Measurements from ENCODE around the gene TBL3.

The TBL3 gene

DNA sequence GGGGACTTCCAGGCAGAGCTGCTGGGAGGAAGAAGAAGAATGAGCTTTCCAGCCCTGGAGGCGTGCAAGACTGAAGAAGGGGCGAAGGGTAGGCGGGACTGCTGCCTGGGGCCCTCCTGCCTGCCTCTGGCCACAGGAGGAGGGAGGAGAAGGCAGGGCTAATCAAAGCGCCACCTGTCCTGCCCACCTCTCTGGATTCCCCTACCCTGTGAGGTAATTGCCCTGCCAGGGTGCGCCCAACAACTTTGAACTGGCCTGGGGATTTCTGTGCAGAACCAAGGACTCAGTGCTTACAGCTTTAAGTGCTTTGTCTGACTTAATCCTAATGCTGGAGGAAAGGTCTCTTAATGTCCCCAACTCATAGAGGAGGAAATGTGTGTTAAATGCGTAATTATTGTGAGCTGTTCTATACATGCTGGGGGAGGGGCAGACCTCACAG lies 9.6 kb downstream of the TBL3 start, which contains the start of gene NOXO1:
Gene NOXO1, minus strand, starts transcription at position 72 of the 439 bp plus-strand sequence. CDS start 290 bp downstream, outside the sequence.
- no peak for DNase-seq (ENCODE audit: extremely low read depth in 1 of 2, low read depth in 1 of 2)

- DNase-seq (ENCODE audit: extremely low read depth in 1 of 2, low read depth in 1 of 2): no peak
Observed at GRCh38 chr16:1982013-1982433, 10.2 kb downstream of the TBL3 start.

DNA sequence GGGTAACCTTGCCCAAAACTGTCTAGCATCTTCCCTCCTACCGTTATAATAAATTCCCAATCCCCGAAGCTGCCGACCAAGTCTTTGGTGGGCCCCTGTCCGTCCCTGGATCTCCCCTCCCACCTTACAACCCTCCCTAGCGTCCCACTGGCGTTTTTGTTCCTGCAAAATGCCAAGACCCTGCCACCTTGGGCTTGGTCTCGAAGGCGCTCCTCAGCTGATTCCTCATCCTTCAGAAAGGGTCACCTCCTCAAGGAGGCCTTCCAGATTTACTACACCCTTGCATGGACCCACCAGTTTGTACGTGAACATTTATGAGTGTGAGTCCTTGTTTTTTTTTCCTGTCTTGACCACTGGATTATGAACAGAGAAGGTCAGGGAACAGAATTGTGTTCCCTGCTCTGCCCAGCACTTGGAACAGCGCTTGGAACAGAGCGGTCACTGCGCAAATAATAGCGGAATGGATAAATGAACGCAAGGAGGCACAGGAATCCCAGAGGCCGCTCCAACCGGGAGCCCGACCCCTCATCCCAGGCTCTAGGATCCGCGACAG lies 11.2 kb downstream of the TBL3 start:
- no peak for DNase-seq (ENCODE audit: extremely low read depth in 1 of 2, low read depth in 1 of 2)

DNA sequence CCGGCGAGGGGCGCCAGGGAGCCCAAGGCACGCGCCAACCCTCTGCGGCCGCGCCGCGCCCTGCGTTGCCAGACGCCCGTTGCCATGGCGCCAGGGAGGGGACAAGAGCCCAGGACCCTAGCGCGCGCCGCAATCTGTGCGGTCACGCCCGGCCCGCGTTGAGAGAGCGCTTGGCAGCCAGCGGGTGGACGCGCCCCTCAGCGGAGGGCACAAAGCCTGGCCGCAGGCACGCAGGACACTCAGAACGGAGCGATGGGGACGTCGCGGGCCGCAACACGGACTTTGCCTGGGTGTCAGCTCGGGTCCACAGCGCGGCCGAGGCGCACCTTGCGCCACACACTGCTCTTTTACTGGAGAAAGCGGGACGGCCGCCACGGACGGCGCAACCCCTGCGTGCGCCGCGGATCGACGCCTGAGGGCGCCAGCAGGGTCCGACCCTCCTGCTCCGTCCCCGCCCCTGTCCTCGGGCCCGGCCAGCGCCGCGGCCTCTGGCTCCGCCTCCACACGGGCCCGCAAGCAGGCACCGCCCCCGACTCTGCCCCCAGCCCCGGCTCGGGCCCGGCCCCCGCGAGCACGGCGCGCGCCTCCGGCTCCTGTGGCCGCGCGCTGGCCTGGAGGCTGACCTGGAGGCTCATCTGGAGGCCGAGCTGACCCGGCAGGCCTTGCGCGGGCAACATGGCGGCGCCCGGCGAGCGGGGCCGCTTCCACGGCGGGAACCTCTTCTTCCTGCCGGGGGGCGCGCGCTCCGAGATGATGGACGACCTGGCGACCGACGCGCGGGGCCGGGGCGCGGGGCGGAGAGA lies 11.9 kb downstream of the TBL3 start, which contains the start of gene GFER:
Gene GFER, plus strand, starts transcription at position 650 of the 803 bp plus-strand sequence. Its CDS starts 26 bp downstream, at position 676.
- DNase-seq (ENCODE audit: extremely low read depth in 1 of 2, low read depth in 1 of 2): peak in 1 of 2 donors; percentile 51

DNA sequence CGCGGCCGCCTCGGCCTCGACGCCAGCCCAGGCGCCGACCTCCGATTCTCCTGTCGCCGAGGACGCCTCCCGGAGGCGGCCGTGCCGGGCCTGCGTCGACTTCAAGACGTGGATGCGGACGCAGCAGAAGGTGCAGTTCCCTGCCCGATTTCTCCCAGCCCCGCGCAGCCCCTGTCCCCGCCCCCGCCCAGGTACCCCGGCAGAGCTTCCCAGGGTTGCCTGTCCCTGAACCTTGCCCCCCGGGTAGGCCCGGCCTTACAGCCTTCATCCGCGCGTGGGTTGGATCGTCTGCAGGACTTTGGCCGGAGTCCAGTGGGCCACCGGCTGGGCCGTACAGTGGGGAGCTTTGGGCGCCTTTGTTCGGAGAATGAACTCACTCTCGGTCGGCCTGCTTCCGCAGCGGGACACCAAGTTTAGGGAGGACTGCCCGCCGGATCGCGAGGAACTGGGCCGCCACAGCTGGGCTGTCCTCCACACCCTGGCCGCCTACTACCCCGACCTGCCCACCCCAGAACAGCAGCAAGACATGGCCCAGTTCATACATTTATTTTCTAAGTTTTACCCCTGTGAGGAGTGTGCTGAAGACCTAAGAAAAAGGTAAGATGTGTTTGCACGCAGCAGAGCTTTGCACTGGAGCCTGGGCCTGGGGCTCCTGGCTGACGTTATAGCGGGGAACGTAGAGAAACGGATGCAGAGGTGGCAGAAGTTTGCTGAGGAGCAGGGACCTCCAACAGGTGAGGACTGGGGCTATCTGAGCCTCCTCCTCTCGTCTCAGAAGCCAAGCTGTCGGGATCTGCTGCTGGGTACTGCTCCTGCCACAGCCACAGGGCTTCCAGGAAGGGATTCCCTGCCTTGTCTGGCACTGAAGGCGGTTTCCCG lies 12.7 kb downstream of the TBL3 start:
- DNase-seq (ENCODE audit: extremely low read depth in 1 of 2, low read depth in 1 of 2): no peak

- DNase-seq (ENCODE audit: extremely low read depth in 1 of 2, low read depth in 1 of 2): no peak
Observed at GRCh38 chr16:1985466-1986150, 13.8 kb downstream of the TBL3 start.

DNA sequence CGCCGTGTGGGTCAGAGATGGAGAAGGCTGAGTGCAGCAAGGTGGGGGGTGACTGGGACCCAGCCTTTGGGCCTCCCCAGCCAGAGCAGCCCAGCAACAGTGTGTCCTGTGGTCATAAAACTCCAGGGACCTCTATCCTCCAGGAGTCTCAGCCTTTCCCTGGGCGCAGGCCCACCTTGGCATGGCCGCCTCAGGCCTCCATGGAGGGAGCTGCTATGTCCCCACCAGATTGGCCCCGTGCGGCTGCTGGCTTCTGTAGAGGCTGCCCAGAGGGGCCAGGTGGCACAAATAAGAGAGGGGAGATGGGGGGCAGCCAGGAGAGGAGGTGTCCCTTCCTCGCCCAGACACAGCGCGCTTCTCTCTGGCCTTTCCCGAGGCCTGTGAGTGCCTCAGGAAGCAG lies 15.3 kb downstream of the TBL3 start:
- DNase-seq (ENCODE audit: extremely low read depth in 1 of 2, low read depth in 1 of 2): no peak

DNA sequence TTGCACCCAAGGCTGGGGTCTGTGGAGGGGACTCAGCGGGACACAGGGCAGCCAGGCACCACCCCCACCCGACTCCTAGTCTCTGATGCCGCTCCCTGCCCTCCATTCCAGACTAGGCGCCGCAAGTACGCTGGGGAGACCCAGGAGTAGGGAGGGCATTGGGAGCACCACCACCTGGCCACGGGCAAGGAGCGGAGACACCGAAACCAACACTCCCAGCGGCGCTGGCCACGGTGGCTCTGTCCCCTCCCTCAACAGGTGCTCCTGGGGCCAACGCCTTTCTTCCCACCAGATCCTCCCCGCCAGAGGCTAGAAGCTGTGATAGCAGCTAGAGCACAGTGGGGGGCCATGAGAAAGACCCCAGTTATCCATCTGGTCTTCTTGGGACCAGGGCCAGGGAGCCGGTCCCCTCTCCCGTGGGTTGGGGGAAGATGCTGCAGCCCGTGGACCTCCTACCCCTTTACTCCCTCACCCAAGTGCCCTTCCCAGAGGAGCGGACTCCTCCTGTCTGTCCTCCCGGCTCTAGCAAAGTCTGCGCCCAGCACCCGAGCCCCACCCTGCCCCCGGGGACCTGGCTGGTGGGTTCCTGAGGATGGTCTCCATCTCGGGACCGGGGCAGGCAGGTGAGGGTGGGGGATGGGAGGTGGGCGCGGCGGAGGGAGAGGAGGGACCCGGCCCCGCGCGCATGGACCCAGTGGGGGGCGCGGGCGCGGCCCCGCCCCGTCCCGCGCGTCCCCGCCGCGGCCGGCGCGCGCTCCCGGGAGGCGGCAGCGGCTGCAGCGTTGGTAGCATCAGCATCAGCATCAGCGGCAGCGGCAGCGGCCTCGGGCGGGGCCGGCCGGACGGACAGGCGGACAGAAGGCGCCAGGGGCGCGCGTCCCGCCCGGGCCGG lies 17.6 kb downstream of the TBL3 start, which contains the start of gene SYNGR3:
Gene SYNGR3, plus strand, starts transcription at position 762 of the 892 bp plus-strand sequence. CDS start 133 bp downstream, outside the sequence.
- DNase-seq (ENCODE audit: extremely low read depth in 1 of 2, low read depth in 1 of 2): no peak

- no peak for DNase-seq (ENCODE audit: extremely low read depth in 1 of 2, low read depth in 1 of 2)
Observed at GRCh38 chr16:1990101-1990350, 18.2 kb downstream of the TBL3 start.

DNA sequence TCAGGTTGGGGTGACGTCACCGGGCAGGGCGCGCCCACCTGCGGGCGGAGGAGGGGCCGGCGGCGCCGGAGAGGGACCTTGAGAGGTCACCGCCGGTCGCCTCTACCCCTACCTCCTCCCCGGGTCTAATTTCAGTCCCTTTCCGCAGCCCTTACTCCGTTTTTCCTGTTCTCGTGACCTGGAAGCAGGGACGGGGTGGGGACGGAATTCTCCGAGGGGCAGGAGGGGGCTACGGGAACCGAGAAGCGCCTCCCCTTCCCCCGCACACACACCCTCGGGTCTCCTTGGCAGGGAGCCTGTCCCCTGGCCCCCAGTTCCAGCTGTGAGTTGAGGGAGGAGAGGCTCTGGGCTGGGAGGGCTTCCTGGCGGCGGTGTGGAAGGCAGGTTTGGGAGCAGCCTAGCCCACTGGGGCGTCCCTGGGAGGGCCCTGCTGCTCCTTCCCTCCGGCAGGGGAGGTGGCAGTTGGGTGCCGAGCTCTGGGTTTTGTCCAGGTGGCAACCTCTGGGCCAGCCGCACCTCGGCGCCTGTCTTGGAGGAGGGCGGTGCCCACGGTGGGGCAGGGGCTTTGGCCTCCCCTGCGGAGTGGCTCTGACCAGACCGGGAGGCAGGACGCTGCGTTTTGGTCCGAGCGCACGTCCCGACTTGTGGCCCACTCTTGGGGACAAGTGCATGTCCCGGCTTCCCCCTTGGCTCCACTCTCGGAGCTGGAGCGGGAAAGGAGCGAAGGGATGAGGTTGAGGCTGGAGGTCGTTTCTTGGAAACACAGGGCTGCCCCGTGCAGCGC lies 18.7 kb downstream of the TBL3 start:
- DNase-seq (ENCODE audit: extremely low read depth in 1 of 2, low read depth in 1 of 2): no peak

DNA sequence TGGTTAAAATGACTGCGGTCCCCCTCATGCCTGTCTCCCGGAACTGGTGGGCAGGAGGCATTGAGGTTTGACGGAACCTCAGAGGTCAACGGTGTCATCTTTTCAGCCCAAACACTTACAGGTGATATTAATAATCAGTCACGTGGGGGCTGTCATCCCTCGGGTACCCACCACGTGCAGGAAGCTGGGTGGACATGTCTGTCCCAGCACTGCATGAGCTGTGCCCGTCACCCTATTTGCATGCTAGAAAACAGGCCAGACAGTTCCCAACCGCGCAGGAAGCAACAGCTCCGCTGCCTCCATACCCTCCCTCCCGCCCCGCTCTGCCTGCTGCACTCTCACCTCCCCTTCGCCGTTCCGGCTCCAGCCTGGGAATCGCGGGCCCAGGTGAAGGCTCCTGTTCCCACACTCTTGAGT lies 19.3 kb downstream of the TBL3 start:
- DNase-seq (ENCODE audit: extremely low read depth in 1 of 2, low read depth in 1 of 2): no peak

DNA sequence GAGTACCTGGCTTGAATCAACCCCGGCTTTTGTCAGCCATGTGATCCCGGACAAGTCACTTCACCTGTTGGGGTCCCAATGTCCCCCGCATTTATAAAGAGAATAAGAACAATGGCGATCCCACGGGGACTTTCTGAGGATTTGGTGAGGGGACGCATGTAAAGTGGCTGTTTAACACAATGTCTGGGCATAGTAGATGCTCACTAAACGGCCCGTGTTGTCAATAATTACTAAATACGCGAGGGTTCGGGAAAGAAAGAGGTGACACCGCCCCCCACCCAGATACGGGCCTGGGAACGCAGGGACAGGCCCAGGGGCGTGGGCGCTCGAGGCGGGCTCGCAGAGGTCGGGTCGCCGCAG lies 19.7 kb downstream of the TBL3 start:
- DNase-seq (ENCODE audit: extremely low read depth in 1 of 2, low read depth in 1 of 2): no peak

DNA sequence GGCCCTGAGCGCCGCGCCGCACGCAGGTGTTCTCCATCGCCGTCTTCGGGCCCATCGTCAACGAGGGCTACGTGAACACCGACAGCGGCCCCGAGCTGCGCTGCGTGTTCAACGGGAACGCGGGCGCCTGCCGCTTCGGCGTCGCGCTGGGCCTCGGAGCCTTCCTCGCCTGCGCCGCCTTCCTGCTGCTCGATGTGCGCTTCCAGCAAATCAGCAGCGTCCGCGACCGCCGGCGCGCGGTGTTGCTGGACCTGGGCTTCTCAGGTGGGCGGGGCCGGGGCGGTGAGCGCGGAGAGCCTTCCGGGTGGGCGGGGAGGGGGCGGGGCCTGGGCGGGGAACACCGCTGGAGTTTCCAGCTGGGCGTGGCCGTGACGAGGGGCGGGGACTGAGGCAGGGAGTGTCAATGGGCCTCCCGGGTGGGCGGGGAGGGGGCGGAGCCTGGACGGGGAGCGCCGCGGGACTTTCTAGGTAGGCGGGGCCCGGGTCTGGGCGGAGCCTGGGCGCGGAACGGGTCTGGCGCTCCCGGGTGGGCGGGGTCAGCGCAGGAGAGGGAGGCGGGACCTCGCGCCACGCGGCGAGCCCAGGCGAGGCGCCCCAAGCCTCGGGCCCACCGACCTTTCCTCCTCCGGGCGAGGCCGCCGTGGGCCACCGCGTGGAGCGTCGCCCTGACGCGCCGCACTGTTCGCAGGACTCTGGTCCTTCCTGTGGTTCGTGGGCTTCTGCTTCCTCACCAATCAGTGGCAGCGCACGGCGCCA lies 20.3 kb downstream of the TBL3 start:
- DNase-seq (ENCODE audit: extremely low read depth in 1 of 2, low read depth in 1 of 2): peak; percentile 98

DNA sequence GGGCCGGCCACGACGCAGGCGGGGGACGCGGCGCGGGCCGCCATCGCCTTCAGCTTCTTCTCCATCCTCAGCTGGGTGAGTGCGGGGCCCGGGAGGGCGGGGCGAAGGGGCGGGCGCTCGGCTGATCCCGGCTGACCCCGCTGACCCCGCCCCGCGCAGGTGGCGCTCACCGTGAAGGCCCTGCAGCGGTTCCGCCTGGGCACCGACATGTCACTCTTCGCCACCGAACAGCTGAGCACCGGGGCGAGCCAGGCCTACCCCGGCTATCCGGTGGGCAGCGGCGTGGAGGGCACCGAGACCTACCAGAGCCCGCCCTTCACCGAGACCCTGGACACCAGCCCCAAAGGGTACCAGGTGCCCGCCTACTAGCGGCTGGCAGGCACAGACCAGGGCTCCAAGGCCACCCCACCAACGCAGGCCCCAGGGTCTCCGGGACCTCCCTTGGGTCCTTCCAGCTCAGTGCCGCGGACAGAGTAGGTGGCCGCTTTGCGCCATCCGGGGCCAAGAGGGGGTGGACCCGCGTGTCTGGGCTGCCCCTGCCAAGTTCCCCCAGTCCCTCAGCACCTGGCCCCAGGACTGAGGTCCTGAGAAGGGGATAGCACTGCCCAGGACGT lies 21.0 kb downstream of the TBL3 start:
- DNase-seq (ENCODE audit: extremely low read depth in 1 of 2, low read depth in 1 of 2): no peak

- no peak for DNase-seq (ENCODE audit: extremely low read depth in 1 of 2, low read depth in 1 of 2)
Observed at GRCh38 chr16:1993731-1994131, 21.9 kb downstream of the TBL3 start.

DNA sequence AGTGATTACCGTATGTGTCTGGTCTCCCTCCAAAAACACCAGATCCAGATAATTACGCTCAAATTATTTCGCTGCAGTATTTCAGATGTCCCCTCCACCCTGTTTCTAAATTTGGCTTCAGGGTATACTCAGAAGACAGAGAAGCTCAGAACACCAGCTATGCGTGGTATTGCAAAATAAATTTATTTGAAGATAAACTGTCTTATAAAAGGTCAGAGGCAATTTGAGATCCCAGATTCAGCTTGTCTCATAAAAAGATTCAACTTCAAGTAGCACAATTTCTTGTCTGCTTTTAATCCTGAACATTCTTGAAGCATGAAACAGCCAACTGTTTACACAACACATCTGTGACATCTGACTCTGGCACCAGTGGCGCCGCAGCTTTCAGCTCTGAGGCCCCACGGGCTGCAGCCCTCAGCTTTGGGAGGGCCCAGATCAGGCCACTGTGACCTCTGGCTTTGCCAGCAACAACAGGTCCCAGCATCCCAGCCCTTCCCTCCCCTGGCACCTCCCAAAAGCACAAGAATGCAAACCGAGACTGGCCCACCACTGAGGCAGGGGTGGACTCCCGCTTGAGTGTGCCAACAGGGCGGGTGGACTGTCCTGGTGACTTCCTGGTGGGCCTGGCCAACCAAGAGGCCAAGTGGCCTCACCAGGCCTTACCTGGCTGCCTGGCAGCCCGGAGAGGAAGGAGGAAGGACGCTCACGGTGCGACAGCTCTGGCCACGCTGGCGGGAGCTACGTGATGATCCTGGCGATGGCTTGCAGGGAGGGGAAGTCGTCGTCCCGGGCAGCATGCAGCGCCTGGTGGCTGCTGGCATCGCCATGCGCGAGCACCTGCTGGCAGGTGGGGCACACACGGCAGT lies 25.9 kb downstream of the TBL3 start:
- no peak for DNase-seq (ENCODE audit: extremely low read depth in 1 of 2, low read depth in 1 of 2)

- no peak for DNase-seq (ENCODE audit: extremely low read depth in 1 of 2, low read depth in 1 of 2)
Observed at GRCh38 chr16:1998360-1998835, 26.5 kb downstream of the TBL3 start.

All from activated CD8-positive, alpha-beta memory T cell treated with anti-CD3 and anti-CD28 coated beads for 1 hour (primary cell).